Measurements from ENCODE around the gene PPM1N. TPM values are rescaled to one million over a fixed set of nuclear protein-coding genes. Genes with fewer than 3 reads are reported as not detected.
A peak's percentile ranks its signal among the peaks of the same experiment; 100 is the strongest.

The PPM1N gene
- total and polyA plus RNA-seq, 2 of the 13 experiments (the other 11 are each of a cell fraction or from before 2014, with no cell fraction given) = 0.31 to 1.8 TPM

DNA sequence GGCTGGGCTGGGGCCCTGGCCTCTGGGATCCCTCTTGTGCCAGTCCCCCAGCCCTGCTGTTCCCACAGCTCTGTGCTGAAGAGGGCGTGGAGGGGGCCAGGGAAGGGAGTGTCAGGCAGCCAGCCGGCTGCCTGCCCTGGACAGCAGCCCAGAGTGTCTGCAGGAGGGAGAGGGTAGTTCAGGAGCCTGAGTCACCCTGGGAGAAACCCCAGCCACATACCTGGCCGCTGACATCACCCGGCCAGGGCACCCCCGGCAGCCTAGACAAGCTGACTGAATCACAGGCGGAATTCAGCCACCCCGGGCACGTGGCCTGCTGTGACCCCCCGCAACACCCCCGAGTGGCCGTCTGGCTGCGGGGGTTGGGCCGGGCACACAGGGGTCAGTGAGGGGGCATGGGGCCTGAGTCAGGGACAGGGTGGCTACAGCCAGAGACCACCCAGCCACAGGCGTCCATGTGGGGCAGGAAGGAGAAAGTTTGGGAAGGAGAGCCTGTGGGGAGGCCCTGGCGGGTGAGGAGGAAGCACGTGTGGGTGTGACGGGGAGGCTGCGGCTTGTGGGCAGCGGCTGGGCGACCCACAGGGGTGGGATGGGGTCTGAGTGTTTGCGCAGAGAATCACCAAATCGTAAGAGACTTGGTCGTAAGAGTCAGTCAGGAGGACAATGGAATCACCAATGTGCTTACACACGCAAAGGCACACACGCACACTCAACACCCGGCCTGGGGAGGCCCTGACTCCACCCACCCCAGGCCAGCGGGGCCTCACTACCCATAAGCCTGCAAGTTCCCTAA, 42.3 kb upstream of the PPM1N start (continued):
- TF ChIP-seq, protein P1, sequence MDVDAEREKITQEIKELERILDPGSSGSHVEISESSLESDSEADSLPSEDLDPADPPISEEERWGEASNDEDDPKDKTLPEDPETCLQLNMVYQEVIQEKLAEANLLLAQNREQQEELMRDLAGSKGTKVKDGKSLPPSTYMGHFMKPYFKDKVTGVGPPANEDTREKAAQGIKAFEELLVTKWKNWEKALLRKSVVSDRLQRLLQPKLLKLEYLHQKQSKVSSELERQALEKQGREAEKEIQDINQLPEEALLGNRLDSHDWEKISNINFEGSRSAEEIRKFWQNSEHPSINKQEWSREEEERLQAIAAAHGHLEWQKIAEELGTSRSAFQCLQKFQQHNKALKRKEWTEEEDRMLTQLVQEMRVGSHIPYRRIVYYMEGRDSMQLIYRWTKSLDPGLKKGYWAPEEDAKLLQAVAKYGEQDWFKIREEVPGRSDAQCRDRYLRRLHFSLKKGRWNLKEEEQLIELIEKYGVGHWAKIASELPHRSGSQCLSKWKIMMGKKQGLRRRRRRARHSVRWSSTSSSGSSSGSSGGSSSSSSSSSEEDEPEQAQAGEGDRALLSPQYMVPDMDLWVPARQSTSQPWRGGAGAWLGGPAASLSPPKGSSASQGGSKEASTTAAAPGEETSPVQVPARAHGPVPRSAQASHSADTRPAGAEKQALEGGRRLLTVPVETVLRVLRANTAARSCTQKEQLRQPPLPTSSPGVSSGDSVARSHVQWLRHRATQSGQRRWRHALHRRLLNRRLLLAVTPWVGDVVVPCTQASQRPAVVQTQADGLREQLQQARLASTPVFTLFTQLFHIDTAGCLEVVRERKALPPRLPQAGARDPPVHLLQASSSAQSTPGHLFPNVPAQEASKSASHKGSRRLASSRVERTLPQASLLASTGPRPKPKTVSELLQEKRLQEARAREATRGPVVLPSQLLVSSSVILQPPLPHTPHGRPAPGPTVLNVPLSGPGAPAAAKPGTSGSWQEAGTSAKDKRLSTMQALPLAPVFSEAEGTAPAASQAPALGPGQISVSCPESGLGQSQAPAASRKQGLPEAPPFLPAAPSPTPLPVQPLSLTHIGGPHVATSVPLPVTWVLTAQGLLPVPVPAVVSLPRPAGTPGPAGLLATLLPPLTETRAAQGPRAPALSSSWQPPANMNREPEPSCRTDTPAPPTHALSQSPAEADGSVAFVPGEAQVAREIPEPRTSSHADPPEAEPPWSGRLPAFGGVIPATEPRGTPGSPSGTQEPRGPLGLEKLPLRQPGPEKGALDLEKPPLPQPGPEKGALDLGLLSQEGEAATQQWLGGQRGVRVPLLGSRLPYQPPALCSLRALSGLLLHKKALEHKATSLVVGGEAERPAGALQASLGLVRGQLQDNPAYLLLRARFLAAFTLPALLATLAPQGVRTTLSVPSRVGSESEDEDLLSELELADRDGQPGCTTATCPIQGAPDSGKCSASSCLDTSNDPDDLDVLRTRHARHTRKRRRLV (CRISPR knock-in tag; IDR thresholded peaks at IDR 0.05) = peak; percentile 86; the same call in 1 of the 2 replicates
- TF ChIP-seq ZBTB20 (CRISPR knock-in tag; IDR thresholded peaks at IDR 0.05; ENCODE audit: borderline replicate concordance, low read depth) (peak; percentile 67; the same call in 1 of the 2 replicates), ZNF337 (CRISPR knock-in tag; IDR thresholded peaks at IDR 0.05; ENCODE audit: borderline replicate concordance, low read depth) (0 out of 2 replicates have a peak, but pooled peaks have one; percentile 67), ZBTB38 (CRISPR knock-in tag; IDR thresholded peaks at IDR 0.05) (0 out of 2 replicates have a peak, but pooled peaks have one; percentile 27), ZNF556 (CRISPR knock-in tag; IDR thresholded peaks at IDR 0.05; ENCODE audit: borderline replicate concordance) (peak; percentile 60; the same call in 1 of the 2 replicates), BRCA1 (CRISPR knock-in tag; IDR thresholded peaks at IDR 0.05) (no peak), NFE2 (CRISPR knock-in tag; IDR thresholded peaks at IDR 0.05) (no peak), ZSCAN20 (CRISPR knock-in tag; IDR thresholded peaks at IDR 0.05; ENCODE audit: borderline replicate concordance) (no peak), ZNF451 (CRISPR knock-in tag; IDR thresholded peaks at IDR 0.05) (no peak), MEF2D (CRISPR knock-in tag; IDR thresholded peaks at IDR 0.05) (peak; percentile 79), ZNF841 (CRISPR knock-in tag; IDR thresholded peaks at IDR 0.05; ENCODE audit: borderline replicate concordance) (no peak), ZFP36L2 (CRISPR knock-in tag; IDR thresholded peaks at IDR 0.05) (no peak), STAG1 (CRISPR knock-in tag; IDR thresholded peaks at IDR 0.05) (no peak), NCOA5 (CRISPR knock-in tag; IDR thresholded peaks at IDR 0.05) (no peak), NFE2L1 (CRISPR knock-in tag; IDR thresholded peaks at IDR 0.05; ENCODE audit: borderline replicate concordance) (no peak)
- TF ChIP-seq, protein P2, sequence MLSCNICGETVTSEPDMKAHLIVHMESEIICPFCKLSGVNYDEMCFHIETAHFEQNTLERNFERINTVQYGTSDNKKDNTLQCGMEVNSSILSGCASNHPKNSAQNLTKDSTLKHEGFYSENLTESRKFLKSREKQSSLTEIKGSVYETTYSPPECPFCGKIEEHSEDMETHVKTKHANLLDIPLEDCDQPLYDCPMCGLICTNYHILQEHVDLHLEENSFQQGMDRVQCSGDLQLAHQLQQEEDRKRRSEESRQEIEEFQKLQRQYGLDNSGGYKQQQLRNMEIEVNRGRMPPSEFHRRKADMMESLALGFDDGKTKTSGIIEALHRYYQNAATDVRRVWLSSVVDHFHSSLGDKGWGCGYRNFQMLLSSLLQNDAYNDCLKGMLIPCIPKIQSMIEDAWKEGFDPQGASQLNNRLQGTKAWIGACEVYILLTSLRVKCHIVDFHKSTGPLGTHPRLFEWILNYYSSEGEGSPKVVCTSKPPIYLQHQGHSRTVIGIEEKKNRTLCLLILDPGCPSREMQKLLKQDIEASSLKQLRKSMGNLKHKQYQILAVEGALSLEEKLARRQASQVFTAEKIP (CRISPR knock-in tag; IDR thresholded peaks at IDR 0.05; ENCODE audit: borderline replicate concordance) = no peak
- TF ChIP-seq, protein P3, sequence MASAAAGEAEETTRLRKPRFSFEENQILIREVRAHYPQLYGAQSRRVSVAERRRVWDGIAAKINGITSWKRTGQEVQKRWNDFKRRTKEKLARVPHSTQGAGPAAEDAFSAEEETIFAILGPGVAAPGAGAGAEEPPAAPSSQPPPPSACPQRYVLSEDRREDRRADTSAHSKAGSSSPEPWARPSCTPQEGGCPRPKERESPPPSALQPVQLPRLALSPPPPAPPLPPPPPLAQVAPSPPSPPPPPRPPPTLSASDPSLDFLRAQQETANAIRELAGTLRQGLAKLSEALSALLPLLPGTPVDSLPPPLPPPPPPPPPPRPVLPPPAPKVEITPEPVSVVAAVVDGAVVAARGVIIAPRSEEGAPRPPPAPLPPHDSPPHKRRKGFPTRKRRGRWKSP (CRISPR knock-in tag; IDR thresholded peaks at IDR 0.05) = no peak
- TF ChIP-seq, protein P4, sequence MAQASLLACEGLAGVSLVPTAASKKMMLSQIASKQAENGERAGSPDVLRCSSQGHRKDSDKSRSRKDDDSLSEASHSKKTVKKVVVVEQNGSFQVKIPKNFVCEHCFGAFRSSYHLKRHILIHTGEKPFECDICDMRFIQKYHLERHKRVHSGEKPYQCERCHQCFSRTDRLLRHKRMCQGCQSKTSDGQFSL (CRISPR knock-in tag; IDR thresholded peaks at IDR 0.05) = no peak
- TF ChIP-seq, protein P5, sequence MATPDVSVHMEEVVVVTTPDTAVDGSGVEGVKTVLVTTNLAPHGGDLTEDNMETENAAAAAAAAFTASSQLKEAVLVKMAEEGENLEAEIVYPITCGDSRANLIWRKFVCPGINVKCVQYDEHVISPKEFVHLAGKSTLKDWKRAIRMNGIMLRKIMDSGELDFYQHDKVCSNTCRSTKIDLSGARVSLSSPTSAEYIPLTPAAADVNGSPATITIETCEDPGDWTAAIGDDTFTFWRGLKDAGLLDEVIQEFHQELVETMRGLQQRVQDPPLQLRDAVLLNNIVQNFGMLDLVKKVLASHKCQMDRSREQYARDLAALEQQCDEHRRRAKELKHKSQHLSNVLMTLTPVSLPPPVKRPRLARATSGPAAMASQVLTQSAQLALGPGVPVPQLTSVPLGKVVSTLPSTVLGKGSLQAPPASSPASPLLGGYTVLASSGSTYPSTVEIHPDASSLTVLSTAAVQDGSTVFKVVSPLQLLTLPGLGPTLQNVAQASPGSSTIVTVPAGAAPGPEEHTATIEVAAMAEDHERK (CRISPR knock-in tag; IDR thresholded peaks at IDR 0.05; ENCODE audit: low read depth) = no peak
